ENCODE data around the gene TUBA8. TPM values are rescaled to one million over a fixed set of nuclear protein-coding genes. Genes with fewer than 3 reads are reported as not detected.
"Not testable (repeated sequence)": the region's sequence is repeated elsewhere in the genome, so short reads cannot be mapped to it uniquely, and the experiment has no call there.

Gene TUBA8
- total RNA-seq, 1 experiment from 2014 or later: 1.9 TPM

GRCh38 chr22:18106550-18107341, 3.9 kb upstream of the TUBA8 start:
- ATAC-seq, CTCF ChIA-PET: not testable (repeated sequence)

GRCh38 chr22:18108187-18108586, 2.4 kb upstream of the TUBA8 start:
- H2AFZ ChIP-seq (ENCODE audit: low read length): no peak overlapping the region
- H3K4me2 ChIP-seq (ENCODE audit: low read length): no peak overlapping the region
- H3K9ac ChIP-seq (ENCODE audit: low read length): no peak overlapping the region
- H3K79me2 ChIP-seq (ENCODE audit: low read length): no peaks in the 10 kb centered on the region
- no peaks in the 10 kb centered on the region for H3K36me3 ChIP-seq (ENCODE audit: low read depth, low read length)
- no peaks in the 10 kb centered on the region for H3F3A ChIP-seq (ENCODE audit: low read length, unreplicated experiment)
- no peaks in the 10 kb centered on the region for H3K4me1 ChIP-seq (ENCODE audit: insufficient read depth, low read length)
- CTCF ChIA-PET: interaction anchor here (0.6 kb wide), 1 partner anchor 286 kb away, joined by 3 read pairs; no protein-coding TSS in a partner anchor
- H3K27me3 ChIP-seq (ENCODE audit: low read length): no peaks in the 10 kb centered on the region
- no peaks in the 10 kb centered on the region for H3K9me3 ChIP-seq (ENCODE audit: low read length)
- intact Hi-C loops (cut with micrococcal nuclease): no loop called here
- DNase-seq (no peak), ATAC-seq (no peak)
- TF ChIP-seq EZH2 (IDR thresholded peaks at IDR 0.05; ENCODE audit: low read length, unreplicated experiment): no peak
- no peak for TF ChIP-seq CTCF (conservative IDR thresholded peaks at IDR 0.05; ENCODE audit: low read depth, low read length)
- no peak for TF ChIP-seq EZH2phosphoT487 (IDR thresholded peaks at IDR 0.05; ENCODE audit: borderline replicate concordance, low read length)
- H4K20me1 ChIP-seq (ENCODE audit: low read length): no peaks in the 10 kb centered on the region
- no peak overlapping the region for H3K4me3 ChIP-seq (ENCODE audit: low read length)
- POLR2A ChIA-PET (ENCODE audit: unreplicated experiment): no interaction called here
- H3K9me2 ChIP-seq (replicated peaks; ENCODE audit: low read length): no peaks in the 10 kb centered on the region
- no TSS peak for BruUV-seq (replicated peaks)
- H3K27ac ChIP-seq (ENCODE audit: low read length): no peak overlapping the region

More at GRCh38 chr22:18106550-18107341, 3.9 kb upstream of the TUBA8 start:
- H3K9me2 ChIP-seq (replicated peaks; ENCODE audit: low read length); H3K36me3 ChIP-seq (ENCODE audit: low read depth, low read length); H3K27me3 ChIP-seq (ENCODE audit: low read length); POLR2A ChIA-PET (ENCODE audit: unreplicated experiment); intact Hi-C loops (cut with micrococcal nuclease); BruUV-seq (replicated peaks); H3K4me2 ChIP-seq (ENCODE audit: low read length); H3K9ac ChIP-seq (ENCODE audit: low read length); H4K20me1 ChIP-seq (ENCODE audit: low read length); H3K4me1 ChIP-seq (ENCODE audit: insufficient read depth, low read length); H2AFZ ChIP-seq (ENCODE audit: low read length); H3F3A ChIP-seq (ENCODE audit: low read length, unreplicated experiment); H3K4me3 ChIP-seq (ENCODE audit: low read length); H3K79me2 ChIP-seq (ENCODE audit: low read length); H3K9me3 ChIP-seq (ENCODE audit: low read length); DNase-seq; H3K27ac ChIP-seq (ENCODE audit: low read length): not testable (repeated sequence)

- BruUV-seq (replicated peaks): no TSS peak
- ATAC-seq: no peak
- intact Hi-C loops (cut with micrococcal nuclease): no loop called here
These were observed 1.0 kb upstream of the TUBA8 start for GRCh38 chr22:18109410-18110193.

More at GRCh38 chr22:18109410-18110193, 1.0 kb upstream of the TUBA8 start:
- Histone ChIP-seq H3K36me3 (ENCODE audit: low read depth, low read length) (no peaks in the 10 kb centered on the region), H3K79me2 (ENCODE audit: low read length) (no peaks in the 10 kb centered on the region), H3K27ac (ENCODE audit: low read length) (no peak overlapping the region), H3K9me3 (ENCODE audit: low read length) (no peaks in the 10 kb centered on the region), H3K9ac (ENCODE audit: low read length) (no peak overlapping the region), H3K4me1 (ENCODE audit: insufficient read depth, low read length) (no peaks in the 10 kb centered on the region), H3F3A (ENCODE audit: low read length, unreplicated experiment) (no peaks in the 10 kb centered on the region), H4K20me1 (ENCODE audit: low read length) (no peaks in the 10 kb centered on the region), H3K9me2 (replicated peaks; ENCODE audit: low read length) (no peaks in the 10 kb centered on the region), H2AFZ (ENCODE audit: low read length) (0 out of 2 replicates have a peak overlapping the region, but pooled peaks have one; percentile 76), H3K4me2 (ENCODE audit: low read length) (peak overlapping the region; percentile 91), H3K27me3 (ENCODE audit: low read length) (no peaks in the 10 kb centered on the region), H3K4me3 (ENCODE audit: low read length) (peak overlapping the region; percentile 63; the same call in 1 of the 2 replicates)
- no peak for TF ChIP-seq EZH2phosphoT487 (IDR thresholded peaks at IDR 0.05; ENCODE audit: borderline replicate concordance, low read length)
- no peak for TF ChIP-seq EZH2 (IDR thresholded peaks at IDR 0.05; ENCODE audit: low read length, unreplicated experiment)
- TF ChIP-seq CTCF (conservative IDR thresholded peaks at IDR 0.05; ENCODE audit: low read depth, low read length): no peak
- POLR2A ChIA-PET (ENCODE audit: unreplicated experiment): no interaction called here
- DNase-seq: no peak
- CTCF ChIA-PET: no interaction called here
